Posterior cingulate gyrus (tissue), 11 donors: ENCODE results near the gene COL5A1.
"Not testable (repeated sequence)": the region's sequence is repeated elsewhere in the genome, so short reads cannot be mapped to it uniquely, and the experiment has no call there.

Experiments
- DNase-seq, 10 donors: peaks; one replicate each; pipeline versions ENCODE4 v3.0.0 to v3.0.0-alpha.2; 2020 to 2021; ENCODE audit warnings: mixed read lengths in 3 of 10
- intact Hi-C: fragments of 100-400 bp; cut with DNase I; formaldehyde crosslinking; loops from one replicate; pipeline ENCODE4 v1.15.1; 2023

The COL5A1 gene

GRCh38 chr9:134855900-134856377, 214.3 kb downstream of the COL5A1 start:
- intact Hi-C loops: no loop called here
- peak in 2 of 10 donors; percentile 58 to 71 for DNase-seq

DNA sequence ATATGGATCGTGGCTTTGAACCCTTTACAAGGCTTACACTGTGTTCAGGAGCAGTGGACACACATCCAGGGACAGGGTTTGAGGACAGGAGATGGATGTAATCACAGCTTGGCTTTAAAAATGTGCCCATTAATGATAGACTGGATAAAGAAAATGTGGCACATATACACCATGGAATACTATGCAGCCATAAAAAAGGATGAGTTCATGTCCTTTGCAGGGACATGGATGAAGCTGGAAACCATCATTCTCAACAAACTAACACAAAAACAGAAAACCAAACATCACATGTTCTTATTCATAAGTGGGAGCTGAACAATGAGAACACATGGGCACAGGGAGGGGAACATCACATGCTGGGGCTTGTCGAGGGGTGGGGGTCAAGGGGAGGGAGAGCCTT, 215.8 kb downstream of the COL5A1 start:
- intact Hi-C loops: not testable (repeated sequence)
- DNase-seq: peak in 1 of 10 donors; percentile 7

DNA sequence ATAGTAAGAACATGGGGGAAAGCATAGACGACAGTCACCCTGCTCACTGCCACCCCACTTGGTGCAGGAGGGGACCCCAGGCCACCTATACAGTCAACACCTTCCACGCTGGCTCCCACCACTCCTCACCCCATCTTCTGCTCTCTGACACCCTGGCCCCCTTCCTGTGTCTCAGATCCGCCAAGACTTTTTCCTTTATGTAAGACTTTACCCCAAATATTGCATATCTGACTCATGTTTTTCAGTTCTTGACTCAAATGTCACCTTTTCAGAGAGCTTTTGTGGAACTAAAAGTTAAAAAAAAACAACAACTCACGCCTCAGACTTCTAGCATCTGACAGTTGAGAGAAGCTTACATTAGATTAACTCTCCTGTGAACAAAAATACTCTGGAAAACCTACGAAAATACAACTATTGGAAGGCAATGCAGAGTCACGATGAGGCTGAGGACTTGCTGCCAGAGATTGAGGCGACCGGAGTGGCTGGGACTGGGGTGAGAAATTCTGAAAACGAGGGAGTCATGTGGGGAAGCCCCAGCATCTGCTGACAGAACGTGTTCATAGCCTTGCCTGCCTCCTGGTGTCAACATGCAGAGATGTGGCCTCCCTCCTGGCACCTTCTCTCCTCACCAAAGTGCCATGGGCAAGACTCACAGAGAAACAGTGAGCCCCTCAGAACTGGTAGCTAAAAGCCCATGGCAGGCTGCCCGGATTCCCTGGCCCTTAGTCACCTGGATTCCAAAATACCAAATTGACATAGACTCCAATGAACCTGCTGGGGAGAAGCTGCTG, 216.6 kb downstream of the COL5A1 start:
- intact Hi-C loops: no loop called here
- DNase-seq: peak in 2 of 10 donors; percentile 76 to 85

DNA sequence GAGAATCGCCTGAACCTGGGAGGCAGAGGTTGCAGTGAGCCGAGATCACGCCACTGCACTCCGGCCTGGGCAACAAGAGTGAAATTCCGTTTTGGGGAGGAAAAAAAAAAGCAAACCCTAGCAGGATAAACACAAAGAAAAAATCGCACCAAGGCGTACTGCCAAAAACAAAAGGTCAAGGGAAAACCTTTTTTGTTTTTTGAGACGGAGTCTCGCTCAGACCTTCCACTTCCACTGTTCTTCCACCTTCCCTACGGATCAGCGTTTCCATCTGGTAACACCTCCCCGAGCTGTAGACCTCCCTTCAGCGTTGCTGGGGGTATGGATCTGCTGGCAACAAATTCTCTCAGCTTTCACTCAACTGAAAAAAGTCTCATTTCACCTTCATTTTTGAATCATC, 218.9 kb downstream of the COL5A1 start:
- intact Hi-C loops: no loop called here
- peak in 1 of 10 donors; percentile 24 for DNase-seq

DNA sequence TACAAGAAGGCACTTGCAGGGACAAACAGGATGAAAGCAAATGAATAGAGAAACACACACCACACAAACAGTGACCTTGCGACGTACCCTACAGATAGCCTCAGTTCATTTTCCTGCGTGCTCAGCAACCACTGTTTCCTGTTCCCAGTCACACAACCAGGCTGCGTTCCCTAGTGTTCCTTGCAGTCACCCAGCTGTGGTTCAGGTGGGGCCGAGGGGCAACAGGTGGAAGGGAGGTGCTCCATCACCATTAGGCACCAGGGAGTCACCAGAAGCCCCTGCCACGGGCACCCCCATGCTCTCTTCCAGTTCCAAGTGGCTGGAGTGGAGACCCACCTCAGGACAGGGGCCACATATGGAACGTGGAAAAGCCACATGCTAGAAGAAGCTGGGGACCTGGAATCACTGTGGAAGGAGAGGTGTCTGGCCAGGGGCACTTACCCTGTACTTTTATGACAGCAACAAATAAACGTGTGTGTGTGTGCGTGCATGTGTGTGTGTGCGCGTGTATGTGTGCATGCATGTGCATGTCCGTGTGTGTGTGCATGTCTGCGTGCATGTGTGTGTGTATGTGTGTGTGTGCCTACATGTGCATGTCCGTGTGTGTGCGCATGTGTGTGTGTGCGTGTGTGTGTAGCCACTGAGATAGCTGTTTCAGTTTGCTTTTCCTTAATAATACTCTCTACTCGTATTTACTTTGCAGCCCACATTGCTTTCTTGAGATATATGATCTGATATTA, 220.2 kb downstream of the COL5A1 start:
- peak in 2 of 10 donors; percentile 39 to 64 for DNase-seq
- intact Hi-C loops: no loop called here

GRCh38 chr9:134863306-134863902, 221.8 kb downstream of the COL5A1 start:
- peak in 2 of 10 donors; percentile 33 to 81 for DNase-seq
- intact Hi-C loops: no loop called here

DNA sequence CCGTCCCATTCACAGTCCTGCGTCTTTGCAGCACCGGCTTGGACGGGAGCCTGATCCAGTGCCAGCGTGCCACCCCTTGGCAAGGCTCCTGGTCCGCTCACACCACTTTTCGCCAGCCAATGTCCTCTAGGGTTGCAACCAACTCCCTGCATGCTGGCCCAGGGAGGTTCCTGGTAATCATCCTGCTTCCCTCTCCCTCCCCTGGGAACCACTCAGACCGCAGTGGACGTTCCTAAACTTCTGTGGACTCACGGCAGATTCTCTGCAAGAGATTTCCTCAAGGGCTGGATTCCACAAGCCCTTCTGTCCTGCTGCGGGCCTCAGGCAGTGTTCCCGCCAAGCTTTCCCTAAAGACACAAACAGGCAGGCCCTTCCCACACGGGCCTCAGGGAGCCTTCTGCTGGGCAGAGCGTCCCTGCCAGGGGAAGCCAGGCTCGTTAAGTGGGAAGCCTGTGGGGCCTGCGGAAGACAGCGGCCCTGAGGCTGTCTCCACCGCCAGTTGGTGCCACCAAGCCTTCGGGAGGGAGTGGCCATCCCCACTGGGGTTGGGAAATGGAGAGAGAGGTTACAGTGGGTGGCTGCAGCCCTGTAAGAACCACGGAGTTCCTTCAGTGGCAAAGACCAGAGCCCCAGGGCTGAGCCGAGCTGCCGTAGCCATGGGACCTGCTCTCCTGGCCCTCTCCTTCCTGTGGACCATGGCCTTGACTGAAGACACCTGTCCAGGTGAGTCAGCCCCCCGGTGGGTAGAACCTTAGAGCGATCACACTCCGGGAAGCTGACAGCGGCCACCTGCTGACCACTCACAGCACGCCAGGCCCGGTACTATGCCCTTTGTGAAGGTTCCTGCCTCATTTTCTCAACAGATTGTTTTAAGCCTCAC, 222.6 kb downstream of the COL5A1 start:
- DNase-seq: peak in 3 of 10 donors; percentile 25 to 84 (median 83)
- intact Hi-C loops: no loop called here

DNA sequence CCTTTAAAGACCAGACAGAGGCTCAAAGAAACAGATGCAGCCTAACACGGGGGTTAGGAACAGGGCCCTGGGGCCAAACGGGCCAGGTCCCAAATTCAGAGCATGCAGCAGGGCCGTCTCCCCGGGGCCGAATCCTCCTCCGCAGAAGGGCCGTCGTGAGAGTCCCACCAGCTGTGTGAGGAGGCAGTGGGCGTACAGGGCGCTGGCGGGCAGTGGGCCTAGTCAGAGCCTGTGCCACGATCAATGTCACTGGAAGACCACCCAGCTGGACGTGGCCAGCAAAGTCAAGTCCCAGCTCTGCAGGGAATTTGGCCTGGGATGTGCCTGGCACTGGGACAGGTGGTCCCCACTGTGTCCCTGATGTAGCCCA, 223.2 kb downstream of the COL5A1 start:
- intact Hi-C loops: no loop called here
- peak in 1 of 10 donors; percentile 77 for DNase-seq

DNA sequence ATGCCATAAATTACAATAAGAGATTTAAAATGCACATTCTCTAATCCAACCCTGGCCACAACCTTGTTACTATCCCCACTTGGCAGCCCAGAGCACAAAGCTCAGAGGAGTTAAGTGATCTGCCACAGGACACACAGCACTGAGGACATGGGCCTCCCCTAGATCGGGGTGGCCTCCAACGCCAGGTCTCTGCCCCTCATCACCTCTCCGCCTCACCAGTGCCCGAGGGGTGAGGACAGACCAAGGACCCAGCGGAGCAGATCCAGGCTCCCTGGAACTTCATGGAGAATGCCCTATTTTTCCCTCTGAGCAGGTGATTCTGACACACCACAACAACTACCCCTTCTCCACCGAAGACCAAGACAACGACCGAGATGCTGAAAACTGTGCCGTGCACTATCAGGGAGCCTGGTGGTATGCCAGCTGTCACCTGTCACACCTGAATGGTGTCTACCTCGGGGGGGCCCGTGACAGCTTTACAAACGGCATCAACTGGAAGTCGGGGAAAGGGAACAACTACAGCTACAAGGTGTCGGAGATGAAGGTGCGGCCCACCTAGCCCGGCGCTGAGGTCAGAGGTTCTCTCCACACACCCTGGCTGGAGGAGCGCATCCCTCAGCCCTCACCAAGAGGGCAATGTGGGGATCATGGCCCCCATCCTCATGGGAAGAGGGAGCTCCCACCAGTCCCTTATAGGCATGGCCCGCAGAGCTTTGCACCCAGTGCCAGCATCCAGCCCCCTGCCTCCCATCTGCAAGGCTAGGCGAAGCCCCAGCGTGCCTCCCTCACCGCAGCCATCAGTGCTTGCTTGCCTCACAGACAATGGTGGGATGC, 226.5 kb downstream of the COL5A1 start:
- intact Hi-C loops: no loop called here

GRCh38 chr9:134868751-134869553, 227.3 kb downstream of the COL5A1 start:
- peak in 1 of 10 donors; percentile 64 for DNase-seq
- intact Hi-C loops: no loop called here

More for the DNA sequence above, 226.5 kb downstream of the COL5A1 start:
- peak in 1 of 10 donors; percentile 62 for DNase-seq

- DNase-seq: no peak
- intact Hi-C loops: no loop called here
These were observed 228.1 kb downstream of the COL5A1 start for GRCh38 chr9:134869554-134870300.

GRCh38 chr9:134870301-134870694, 228.7 kb downstream of the COL5A1 start:
- intact Hi-C loops: no loop called here
- peak in 2 of 10 donors; percentile 61 to 62 for DNase-seq

DNA sequence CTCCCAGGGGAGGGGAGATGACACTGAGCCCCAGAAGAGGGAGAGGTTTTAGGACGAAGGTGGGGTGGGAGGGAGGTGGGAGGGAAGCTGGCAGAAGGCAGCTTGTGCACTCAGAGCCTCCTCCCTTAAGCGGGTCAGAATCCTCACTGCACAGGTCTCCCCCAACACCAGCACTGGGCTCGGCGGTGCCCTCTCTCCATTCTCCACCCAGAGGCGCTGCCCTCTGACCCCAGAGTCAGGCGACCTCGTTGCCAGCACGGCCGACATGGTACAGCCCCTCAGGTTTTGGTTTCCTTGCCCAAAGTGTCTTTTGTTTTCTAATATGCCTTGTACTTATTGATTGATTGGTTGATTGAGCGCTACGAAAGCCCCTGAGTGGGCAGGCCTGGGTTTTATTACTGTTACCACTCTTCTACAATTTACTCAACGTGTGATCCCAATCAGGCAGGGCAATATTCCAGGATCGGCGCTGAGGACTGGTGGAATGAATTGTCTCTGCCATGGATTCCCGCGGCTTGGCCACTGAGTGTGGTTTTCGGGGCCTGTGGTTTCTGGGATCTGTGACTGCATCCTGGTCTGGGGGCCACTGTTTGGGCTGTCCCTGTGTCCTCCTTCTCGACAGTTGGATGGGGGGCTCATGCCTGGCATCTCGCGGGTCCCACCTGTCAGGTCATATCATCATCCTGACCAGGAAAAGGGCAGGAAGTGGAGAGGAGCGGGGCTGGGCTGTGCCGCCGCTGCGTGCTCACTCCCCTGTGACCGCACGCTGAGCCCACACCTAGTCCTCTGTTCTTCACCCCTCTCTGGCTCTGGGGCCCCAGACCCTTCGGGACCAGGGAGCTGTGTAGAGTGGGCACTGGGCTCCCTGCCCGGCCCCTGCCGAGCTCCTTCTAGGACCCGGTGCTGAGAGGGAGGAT, 229.4 kb downstream of the COL5A1 start:
- DNase-seq: no peak
- intact Hi-C loops: no loop called here

DNA sequence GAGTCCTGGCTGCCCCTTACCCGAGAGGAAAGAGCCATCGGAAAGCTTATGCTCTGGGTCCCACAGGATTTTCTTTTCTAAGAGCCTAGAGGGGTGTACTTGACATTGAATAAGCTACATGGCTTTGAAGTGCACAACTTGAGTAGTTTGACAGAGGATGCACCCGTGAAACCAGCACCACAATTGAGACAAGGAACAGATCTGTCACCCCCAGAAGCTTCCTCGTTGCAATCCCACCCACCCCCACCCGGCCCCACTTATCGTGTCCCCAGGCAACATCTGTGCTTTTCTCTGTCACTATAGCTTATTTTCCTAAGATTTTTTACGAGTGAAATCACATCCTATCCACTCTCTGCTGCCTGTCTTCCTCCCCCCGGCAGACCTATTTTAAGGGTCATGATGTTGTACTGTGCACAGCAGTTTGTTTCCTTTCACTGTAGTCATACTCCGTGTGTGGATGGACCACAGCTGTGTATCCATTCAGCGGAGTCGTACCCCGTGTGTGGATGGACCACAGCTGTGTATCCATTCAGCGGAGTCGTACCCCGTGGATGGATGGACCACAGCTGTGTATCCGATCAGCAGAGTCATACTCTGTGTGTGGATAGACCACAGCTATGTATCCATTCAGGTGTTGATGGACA, 230.2 kb downstream of the COL5A1 start:
- no peak for DNase-seq
- intact Hi-C loops: no loop called here

DNA sequence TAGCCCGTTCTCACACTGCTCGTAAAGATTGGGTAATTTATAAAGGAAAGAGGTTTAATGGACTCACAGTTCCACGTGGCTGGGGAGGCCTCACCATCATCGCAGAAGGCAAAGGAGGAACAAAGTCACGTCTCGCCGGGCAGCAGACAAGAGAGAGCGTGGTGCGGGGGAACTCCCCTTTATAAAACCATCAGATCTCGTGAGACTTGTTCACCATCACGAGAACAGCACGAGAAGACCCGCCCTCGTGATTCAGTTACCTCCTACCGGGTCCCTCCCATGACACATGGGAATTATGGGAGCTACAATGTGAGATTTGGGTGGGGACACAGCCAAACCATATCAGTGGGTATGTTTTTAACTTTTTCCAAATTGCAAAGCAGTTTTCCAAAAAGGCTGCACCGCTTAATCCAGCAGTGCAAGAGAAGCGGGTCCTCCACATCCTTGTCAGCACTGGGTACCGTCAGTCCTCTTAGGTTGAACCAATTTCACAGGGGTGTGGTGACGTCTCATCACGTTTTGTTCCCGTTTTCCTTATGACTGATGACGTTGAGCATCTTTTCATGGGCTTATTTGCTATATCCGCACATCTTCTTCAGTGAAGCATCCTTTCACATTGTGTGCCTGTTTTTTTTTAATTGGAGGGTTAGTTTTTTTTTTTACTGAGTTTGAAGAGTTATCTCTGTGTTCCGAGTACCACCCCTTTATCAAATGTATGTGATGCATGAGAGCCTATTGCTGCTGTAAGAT, 231.1 kb downstream of the COL5A1 start:
- no peak for DNase-seq
- intact Hi-C loops: no loop called here

- intact Hi-C loops: no loop called here
- DNase-seq: no peak
These were observed 233.8 kb downstream of the COL5A1 start for GRCh38 chr9:134875371-134875770.
